CD4-positive, CD25-positive, alpha-beta regulatory T cell (primary cell): ENCODE data around the gene OPA1. TPM values are rescaled to one million over a fixed set of nuclear protein-coding genes. Genes with fewer than 3 reads are reported as not detected.

Experiments
- ATAC-seq, 2 donors: fragments of 150-1000 bp; cut with Tn5 transposase; one replicate each; pipeline ENCODE4 v1.10.0; 2021; ENCODE audit warnings: low read depth in 2 of 2, moderate number of reproducible peaks in 2 of 2, moderate library complexity in 1 of 2
- DNase-seq, 3 donors: peaks; one replicate each; pipeline versions ENCODE4 v3.0.0 to v3.0.0-alpha.2; 2012 to 2022; ENCODE audit warnings: mixed read lengths in 1 of 3
- H3K27ac ChIP-seq: one replicate; pipeline ENCODE4 v1.7.0; 2013; ENCODE audit warnings: mild to moderate bottlenecking, low read length; ENCODE audit not compliant: insufficient read depth, poor library complexity, severe bottlenecking
- H3K27me3 ChIP-seq: one replicate; pipeline ENCODE4 v1.7.0; 2013; ENCODE audit warnings: low read length; ENCODE audit not compliant: control insufficient read depth, insufficient read depth
- H3K36me3 ChIP-seq: one replicate; pipeline ENCODE4 v1.7.0; 2013; ENCODE audit warnings: mild to moderate bottlenecking, low read length, moderate library complexity; ENCODE audit not compliant: control insufficient read depth, insufficient read depth
- H3K4me1 ChIP-seq: 2 replicates; pipeline ENCODE4 v1.7.0; 2013; ENCODE audit warnings: mild to moderate bottlenecking, low read length; ENCODE audit not compliant: insufficient read depth, control insufficient read depth, poor library complexity, severe bottlenecking
- H3K4me3 ChIP-seq: one replicate; pipeline ENCODE4 v1.7.0; 2013; ENCODE audit warnings: low read depth, mild to moderate bottlenecking, low read length, moderate library complexity
- H3K9me3 ChIP-seq, 2 experiments: 1 replicate in 1 of 2; 2 replicates in 1 of 2; pipeline ENCODE4 v1.7.0; 2013; ENCODE audit warnings: low read length in 2 of 2, mild to moderate bottlenecking in 1 of 2, moderate library complexity in 1 of 2; ENCODE audit not compliant: control insufficient read depth in 2 of 2
- H3K27ac Mint-ChIP-seq, 3 donors: one replicate each; pipeline ENCODE4 v1.8.0; 2020 to 2022; ENCODE audit warnings: mild to moderate bottlenecking in 3 of 3, mixed read lengths in 3 of 3, moderate library complexity in 2 of 3
- H3K27me3 Mint-ChIP-seq: one replicate; pipeline ENCODE4 v1.8.0; 2022; ENCODE audit warnings: mild to moderate bottlenecking, mixed read lengths
- H3K36me3 Mint-ChIP-seq: one replicate; pipeline ENCODE4 v1.8.0; 2020; ENCODE audit warnings: mixed read lengths
- H3K4me1 Mint-ChIP-seq, 4 donors: one replicate each; pipeline ENCODE4 v1.8.0; 2020 to 2022; ENCODE audit warnings: mixed read lengths in 4 of 4, mild to moderate bottlenecking in 1 of 4
- H3K4me3 Mint-ChIP-seq, 4 donors: one replicate each; pipeline ENCODE4 v1.8.0; 2020 to 2022; ENCODE audit warnings: mild to moderate bottlenecking in 4 of 4, mixed read lengths in 4 of 4, moderate library complexity in 3 of 4
- H3K9me3 Mint-ChIP-seq, 7 donors: one replicate each; pipeline ENCODE4 v1.8.0; 2020 to 2022; ENCODE audit warnings: mixed read lengths in 7 of 7, mild to moderate bottlenecking in 3 of 7, moderate library complexity in 2 of 7
- polyA plus RNA-seq, 4 donors: library from polyadenylated mRNA; unstranded; fragments of 300-500 nt; fragmentation: Illumina TruSeq; gene quantifications; one replicate each; pipeline ENCODE4 v1.2.3, GENCODE V29; 2021
- total RNA-seq: library from RNA; stranded (reverse); gene quantifications from one replicate; pipeline ENCODE4 v1.2.3, GENCODE V29; 2022

The OPA1 gene
- total and polyA plus RNA-seq, 5 donors from 2014 or later = 20.3 to 57.4 (median 22.9) TPM

- H3K27me3 Mint-ChIP-seq = peaks cover 4% of the 10 kb centered on the region
- no peak overlapping the region for H3K4me3 Mint-ChIP-seq
- H3K4me1 ChIP-seq = no peaks in the 10 kb centered on the region
- no peaks in the 10 kb centered on the region for H3K9me3 ChIP-seq
- H3K4me3 ChIP-seq = no peak overlapping the region
- H3K36me3 ChIP-seq = no peaks in the 10 kb centered on the region
- no peak overlapping the region for H3K27ac ChIP-seq
- H3K4me1 Mint-ChIP-seq = no peaks in the 10 kb centered on the region
- no peaks in the 10 kb centered on the region for H3K36me3 Mint-ChIP-seq
- no peak for ATAC-seq
- H3K27me3 ChIP-seq = peaks cover 3% of the 10 kb centered on the region
- H3K9me3 Mint-ChIP-seq = no peaks in the 10 kb centered on the region
- no peak for DNase-seq
- H3K27ac Mint-ChIP-seq = no peak overlapping the region
Observed at GRCh38 chr3:193732391-193732790, 139.4 kb downstream of the OPA1 start.

GRCh38 chr3:193732827-193733226 is 139.8 kb downstream of the OPA1 start:
- no peak overlapping the region for H3K4me3 Mint-ChIP-seq

GRCh38 chr3:193734737-193735366 is 141.8 kb downstream of the OPA1 start:
- no peak overlapping the region for H3K4me3 ChIP-seq
- H3K36me3 ChIP-seq = no peaks in the 10 kb centered on the region
- no peaks in the 10 kb centered on the region for H3K4me1 ChIP-seq
- H3K27ac ChIP-seq = no peak overlapping the region
- ATAC-seq (no peak), DNase-seq (no peak)
- no peaks in the 10 kb centered on the region for H3K36me3 Mint-ChIP-seq
- no peaks in the 10 kb centered on the region for H3K4me1 Mint-ChIP-seq
- no peak overlapping the region for H3K4me3 Mint-ChIP-seq
- peaks cover 7% of the 10 kb centered on the region for H3K27me3 Mint-ChIP-seq
- H3K9me3 ChIP-seq = no peaks in the 10 kb centered on the region
- H3K9me3 Mint-ChIP-seq = no peaks in the 10 kb centered on the region
- no peak overlapping the region for H3K27ac Mint-ChIP-seq
- H3K27me3 ChIP-seq = peaks cover 3% of the 10 kb centered on the region

More at GRCh38 chr3:193732827-193733226, 139.8 kb downstream of the OPA1 start:
- Histone ChIP-seq H3K27me3 (peaks cover 3% of the 10 kb centered on the region), H3K4me3 (no peak overlapping the region), H3K27ac (no peak overlapping the region), H3K36me3 (no peaks in the 10 kb centered on the region), H3K4me1 (no peaks in the 10 kb centered on the region), H3K9me3 (no peaks in the 10 kb centered on the region)
- H3K27me3 Mint-ChIP-seq = peaks cover 5% of the 10 kb centered on the region
- ATAC-seq (no peak), DNase-seq (no peak)
- H3K4me1 Mint-ChIP-seq = no peaks in the 10 kb centered on the region
- no peaks in the 10 kb centered on the region for H3K36me3 Mint-ChIP-seq
- no peaks in the 10 kb centered on the region for H3K9me3 Mint-ChIP-seq
- no peak overlapping the region for H3K27ac Mint-ChIP-seq

- H3K36me3 Mint-ChIP-seq = no peaks in the 10 kb centered on the region
- no peak overlapping the region for H3K4me3 Mint-ChIP-seq
- ATAC-seq (no peak), DNase-seq (no peak)
- peaks cover 13% of the 10 kb centered on the region for H3K27me3 Mint-ChIP-seq
- no peaks in the 10 kb centered on the region for H3K4me1 ChIP-seq
- no peak overlapping the region for H3K4me3 ChIP-seq
- no peaks in the 10 kb centered on the region for H3K9me3 ChIP-seq
- no peaks in the 10 kb centered on the region for H3K4me1 Mint-ChIP-seq
- peaks cover 3% of the 10 kb centered on the region for H3K27me3 ChIP-seq
- H3K36me3 ChIP-seq = no peaks in the 10 kb centered on the region
- no peak overlapping the region for H3K27ac Mint-ChIP-seq
- no peak overlapping the region for H3K27ac ChIP-seq
- H3K9me3 Mint-ChIP-seq = no peaks in the 10 kb centered on the region
Observed at GRCh38 chr3:193735850-193736249, 142.8 kb downstream of the OPA1 start.

- no peaks in the 10 kb centered on the region for H3K9me3 ChIP-seq
- H3K27ac Mint-ChIP-seq = no peak overlapping the region
- no peak for DNase-seq
- H3K36me3 ChIP-seq = no peaks in the 10 kb centered on the region
- H3K27me3 Mint-ChIP-seq = peaks cover 17% of the 10 kb centered on the region
- H3K36me3 Mint-ChIP-seq = no peaks in the 10 kb centered on the region
- peaks cover 3% of the 10 kb centered on the region for H3K27me3 ChIP-seq
- no peaks in the 10 kb centered on the region for H3K4me1 Mint-ChIP-seq
- no peak for ATAC-seq
- no peak overlapping the region for H3K27ac ChIP-seq
- no peak overlapping the region for H3K4me3 ChIP-seq
- H3K4me1 ChIP-seq = no peaks in the 10 kb centered on the region
- no peaks in the 10 kb centered on the region for H3K9me3 Mint-ChIP-seq
- H3K4me3 Mint-ChIP-seq = no peak overlapping the region
Observed at GRCh38 chr3:193736616-193737015, 143.6 kb downstream of the OPA1 start.

- Histone ChIP-seq H3K4me3 (no peak overlapping the region), H3K4me1 (no peaks in the 10 kb centered on the region), H3K27ac (no peak overlapping the region), H3K36me3 (no peaks in the 10 kb centered on the region), H3K27me3 (peaks cover 3% of the 10 kb centered on the region), H3K9me3 (no peaks in the 10 kb centered on the region)
- no peaks in the 10 kb centered on the region for H3K4me1 Mint-ChIP-seq
- H3K36me3 Mint-ChIP-seq = no peaks in the 10 kb centered on the region
- no peak overlapping the region for H3K27ac Mint-ChIP-seq
- H3K4me3 Mint-ChIP-seq = no peak overlapping the region
- H3K9me3 Mint-ChIP-seq = no peaks in the 10 kb centered on the region
- DNase-seq = no peak
- no peak for ATAC-seq
- peaks cover 21% of the 10 kb centered on the region for H3K27me3 Mint-ChIP-seq
Observed at GRCh38 chr3:193737191-193737751, 144.3 kb downstream of the OPA1 start.

GRCh38 chr3:193742628-193743027 is 149.6 kb downstream of the OPA1 start:
- Histone ChIP-seq H3K4me3 (no peak overlapping the region), H3K27ac (no peak overlapping the region), H3K36me3 (no peaks in the 10 kb centered on the region), H3K4me1 (no peaks in the 10 kb centered on the region), H3K27me3 (peaks cover 9% of the 10 kb centered on the region), H3K9me3 (no peaks in the 10 kb centered on the region)
- DNase-seq (no peak), ATAC-seq (no peak)
- no peak overlapping the region for H3K27ac Mint-ChIP-seq
- H3K27me3 Mint-ChIP-seq = peaks cover 34% of the 10 kb centered on the region
- no peaks in the 10 kb centered on the region for H3K36me3 Mint-ChIP-seq
- H3K4me1 Mint-ChIP-seq = peaks cover 0 to 6% (median 4%) of the 10 kb centered on the region in 4 donors
- peaks cover 0 to 2% (median 0%) of the 10 kb centered on the region in 7 donors for H3K9me3 Mint-ChIP-seq
- no peak overlapping the region for H3K4me3 Mint-ChIP-seq

GRCh38 chr3:193743702-193744047 is 150.7 kb downstream of the OPA1 start:
- Mint-ChIP-seq H3K4me3 (peak overlapping the region in 1 of 4 donors; percentile 64), H3K36me3 (no peaks in the 10 kb centered on the region)

More at GRCh38 chr3:193743702-193744047, 150.7 kb downstream of the OPA1 start:
- Mint-ChIP-seq H3K27ac (no peak overlapping the region), H3K27me3 (peaks cover 38% of the 10 kb centered on the region), H3K9me3 (peaks cover 0 to 2% (median 0%) of the 10 kb centered on the region in 7 donors), H3K4me1 (peaks cover 0 to 6% (median 4%) of the 10 kb centered on the region in 4 donors)
- no peaks in the 10 kb centered on the region for H3K9me3 ChIP-seq
- H3K4me1 ChIP-seq = no peaks in the 10 kb centered on the region
- no peak overlapping the region for H3K4me3 ChIP-seq
- H3K27ac ChIP-seq = no peak overlapping the region
- DNase-seq = peak in 1 of 3 donors; percentile 28
- peak in 1 of 2 donors; percentile 31 for ATAC-seq
- H3K36me3 ChIP-seq = no peaks in the 10 kb centered on the region
- peaks cover 9% of the 10 kb centered on the region for H3K27me3 ChIP-seq
